Activated CD4-positive, alpha-beta T cell treated with anti-CD3 and anti-CD28 coated beads, Interleukin-2, Interleukin-4, amounts not matched to agents 100 ng/mL and 50 ng/mL, durations not matched to agents 16 hours and 8 hours (primary cell): ENCODE data around the gene HDDC2.

Experiments
- DNase-seq: peaks from one replicate; pipeline ENCODE4 v3.0.0-alpha.2; 2020; ENCODE audit warnings: low spot score

The HDDC2 gene, protein sequence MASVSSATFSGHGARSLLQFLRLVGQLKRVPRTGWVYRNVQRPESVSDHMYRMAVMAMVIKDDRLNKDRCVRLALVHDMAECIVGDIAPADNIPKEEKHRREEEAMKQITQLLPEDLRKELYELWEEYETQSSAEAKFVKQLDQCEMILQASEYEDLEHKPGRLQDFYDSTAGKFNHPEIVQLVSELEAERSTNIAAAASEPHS

DNA sequence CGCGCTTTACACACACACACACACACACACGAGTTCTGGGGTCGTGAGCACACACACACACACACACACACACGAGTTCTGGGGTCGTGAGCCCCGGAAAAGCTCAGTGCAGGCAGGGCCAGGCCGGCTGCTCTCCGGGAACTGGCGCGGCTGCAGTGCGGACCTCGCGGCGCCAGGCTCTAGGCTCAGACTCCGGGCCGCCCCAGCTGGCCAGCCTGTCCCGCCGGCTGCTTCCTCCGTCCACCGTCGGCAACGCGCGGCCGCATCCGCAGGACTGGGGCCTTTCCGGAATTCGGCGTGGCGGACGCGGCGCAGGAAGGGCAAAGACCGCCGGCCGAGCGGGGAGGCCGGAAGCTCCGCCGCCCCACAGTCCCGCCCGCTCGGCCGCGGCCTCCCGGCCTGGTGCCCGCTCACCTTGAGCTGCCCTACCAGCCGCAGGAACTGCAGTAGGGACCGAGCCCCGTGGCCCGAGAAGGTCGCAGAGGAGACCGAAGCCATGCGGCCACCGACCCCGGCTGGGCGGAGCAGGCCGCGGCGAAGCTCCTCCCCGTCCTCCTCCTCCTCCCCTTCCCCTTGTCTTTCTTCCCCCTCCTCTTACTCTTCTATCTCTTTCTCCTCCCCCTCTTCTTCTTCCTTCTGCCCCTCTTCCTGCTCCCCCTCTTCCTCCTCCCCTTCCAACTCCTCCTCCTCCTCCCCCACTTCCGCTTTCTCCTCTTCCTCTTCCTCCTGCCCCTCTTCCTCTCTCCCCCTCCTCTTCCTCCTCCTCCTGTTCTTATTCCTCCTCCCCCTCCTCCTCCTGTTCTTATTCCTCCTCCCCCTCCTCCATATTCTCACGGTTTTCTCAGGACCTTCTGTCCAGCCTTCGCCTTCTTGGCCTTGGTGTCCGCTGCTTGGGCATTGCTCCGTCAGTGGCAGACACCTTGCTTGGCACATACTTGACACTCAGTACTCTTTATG lies at the start of gene HDDC2:
HDDC2 (minus strand) TSS at position 533 of the 957 bp plus-strand sequence; CDS start at position 498, 35 bp downstream.
- DNase-seq: peak; percentile 39

DNA sequence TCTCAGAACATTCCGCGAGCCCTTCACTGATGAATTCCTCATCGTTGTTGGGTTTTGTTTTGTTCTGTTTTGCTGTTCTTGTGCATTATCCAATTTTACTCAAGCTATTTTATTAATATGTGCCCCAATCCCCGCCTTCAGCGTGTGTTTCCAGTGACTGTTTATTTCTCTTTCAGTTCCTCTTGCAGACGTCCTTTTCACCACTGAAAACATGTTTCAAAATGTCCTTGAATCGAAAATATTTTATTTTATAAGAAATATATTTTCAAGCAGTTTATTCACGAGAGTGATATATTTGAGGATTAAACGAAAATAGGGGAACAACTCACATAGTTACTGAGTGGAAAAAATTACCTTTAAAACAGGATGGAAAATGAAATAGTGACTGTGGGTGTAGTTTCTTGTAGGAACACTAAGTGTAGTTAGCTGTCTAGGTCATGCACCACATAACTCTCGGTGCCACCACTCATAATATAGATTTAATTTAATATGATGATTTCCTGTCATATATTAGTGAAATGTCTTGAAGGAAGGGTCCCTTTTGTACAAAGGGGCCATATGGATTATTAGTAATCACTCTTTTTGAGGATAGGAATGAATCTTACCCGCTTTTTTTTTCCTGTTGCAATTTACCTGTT lies 45.3 kb upstream of the HDDC2 start:
- DNase-seq: no peak

DNA sequence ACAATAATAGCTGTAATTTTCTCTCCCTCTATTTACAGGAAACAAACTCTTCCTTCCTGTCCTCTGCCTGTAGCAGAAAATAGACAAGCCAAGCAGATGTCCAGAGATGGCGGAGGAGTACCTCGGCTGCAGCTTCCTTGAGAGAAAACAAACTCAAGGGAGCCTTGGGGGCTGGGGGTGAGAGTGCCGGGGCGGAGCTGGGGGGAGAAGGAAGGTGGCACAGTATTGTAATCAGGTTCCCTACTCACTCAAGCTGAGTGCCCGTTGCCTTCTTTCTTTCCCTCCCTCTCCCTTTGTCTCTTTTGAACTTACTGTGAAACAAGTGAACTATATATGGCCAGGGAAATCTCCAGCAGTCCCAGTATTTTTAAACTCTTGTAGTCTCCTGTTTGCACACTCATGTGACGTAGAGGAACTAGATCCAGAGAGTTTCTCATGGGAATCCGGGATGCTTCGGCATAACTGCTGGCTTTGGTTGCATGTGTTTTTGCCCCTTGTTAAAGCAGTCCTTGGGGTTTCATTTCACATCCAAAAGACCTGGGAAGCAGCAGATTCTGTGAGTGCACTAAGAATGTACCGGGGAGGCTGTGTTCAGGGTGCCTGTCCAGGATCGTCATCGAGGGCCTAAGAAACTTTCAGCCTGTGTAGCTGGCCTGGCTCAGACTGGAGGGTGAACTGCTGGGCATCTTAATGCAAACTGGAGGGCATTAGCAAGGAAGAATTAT lies 44.6 kb upstream of the HDDC2 start:
- no peak for DNase-seq

DNA sequence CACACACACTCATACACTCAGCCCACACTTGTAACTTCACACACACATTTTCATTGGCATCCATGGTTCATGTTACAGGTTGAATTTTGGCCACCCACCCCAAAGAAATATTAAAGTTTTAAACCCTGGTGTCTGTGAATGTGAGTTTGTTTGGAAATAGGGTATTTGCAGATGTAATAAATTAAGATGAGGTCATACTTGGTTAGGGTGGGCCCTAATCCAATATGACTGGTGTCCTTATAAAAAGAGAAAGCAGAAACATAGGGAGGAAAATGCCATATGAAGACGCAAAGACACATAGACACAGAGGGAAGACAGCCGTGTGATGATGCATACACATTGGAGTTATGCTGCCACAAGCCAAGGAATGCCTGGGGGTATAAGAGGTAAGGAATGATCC lies 39.7 kb upstream of the HDDC2 start:
- no peak for DNase-seq

DNA sequence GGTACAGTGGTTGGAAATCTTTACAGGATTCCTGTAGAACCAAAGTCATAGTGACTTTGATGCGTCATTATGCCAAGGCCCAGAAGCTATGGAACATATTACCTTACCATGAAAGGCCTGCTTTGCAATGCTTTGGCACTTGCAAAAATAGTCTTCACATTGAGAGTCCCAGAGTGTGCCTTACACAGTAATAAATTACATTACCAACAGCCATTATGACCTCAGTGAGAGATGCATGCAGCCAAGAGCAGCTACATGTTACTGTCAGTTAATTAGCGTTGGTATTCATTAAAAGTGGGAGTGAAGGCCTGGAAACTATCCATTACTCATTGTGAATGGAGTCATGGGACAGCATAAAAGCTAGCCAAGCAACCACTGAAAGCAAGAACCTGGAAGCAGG lies 39.2 kb upstream of the HDDC2 start:
- no peak for DNase-seq

DNA sequence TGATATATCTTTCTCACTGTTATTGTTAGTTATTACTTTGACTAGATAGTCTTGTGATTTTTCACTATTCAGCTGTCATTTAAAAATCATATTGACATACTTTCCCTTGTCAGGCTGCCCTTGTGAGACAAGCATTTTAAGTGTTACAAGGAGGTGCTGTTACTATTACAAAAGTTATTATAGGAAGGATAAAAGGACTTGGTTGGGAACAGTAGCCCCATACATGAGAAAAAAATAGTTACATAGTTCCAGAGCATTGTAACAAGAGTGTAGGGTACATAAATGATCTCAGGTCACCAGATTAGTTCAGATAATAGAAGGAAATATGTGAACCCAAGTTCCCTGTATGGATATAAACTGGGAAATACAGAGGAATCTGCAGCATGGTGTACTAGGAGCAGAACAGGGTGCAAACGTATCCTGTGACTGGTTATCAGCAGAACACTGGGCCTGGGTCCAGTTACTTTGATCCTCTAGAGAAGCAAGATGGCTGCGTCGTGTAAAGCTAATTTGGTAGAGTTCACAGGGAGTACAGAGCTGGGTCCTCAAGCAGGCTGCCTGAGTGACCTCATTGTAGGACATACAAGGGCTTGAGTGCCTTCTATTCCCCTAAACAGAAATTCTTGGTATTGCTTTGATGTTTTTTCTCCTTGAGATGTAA lies 38.5 kb upstream of the HDDC2 start:
- DNase-seq: no peak

DNA sequence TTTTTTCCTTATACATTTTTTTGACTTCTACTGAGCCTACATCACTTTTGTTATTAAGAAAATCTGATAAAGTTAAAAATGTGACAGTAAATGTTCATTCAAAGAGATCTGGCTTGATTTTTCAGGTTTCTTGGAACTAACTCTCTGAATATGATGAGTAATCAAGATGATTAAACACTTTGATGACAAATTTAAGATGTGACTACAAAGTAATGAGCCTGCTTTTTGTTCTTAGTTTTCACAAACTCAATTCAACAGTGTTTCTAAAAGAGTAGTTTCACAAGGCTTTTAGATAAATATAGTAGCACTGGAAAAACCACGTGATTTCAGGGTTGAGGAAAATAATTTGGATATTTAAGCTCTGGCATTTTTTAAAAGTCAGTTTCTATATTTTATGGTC lies 37.9 kb upstream of the HDDC2 start:
- DNase-seq: no peak

DNA sequence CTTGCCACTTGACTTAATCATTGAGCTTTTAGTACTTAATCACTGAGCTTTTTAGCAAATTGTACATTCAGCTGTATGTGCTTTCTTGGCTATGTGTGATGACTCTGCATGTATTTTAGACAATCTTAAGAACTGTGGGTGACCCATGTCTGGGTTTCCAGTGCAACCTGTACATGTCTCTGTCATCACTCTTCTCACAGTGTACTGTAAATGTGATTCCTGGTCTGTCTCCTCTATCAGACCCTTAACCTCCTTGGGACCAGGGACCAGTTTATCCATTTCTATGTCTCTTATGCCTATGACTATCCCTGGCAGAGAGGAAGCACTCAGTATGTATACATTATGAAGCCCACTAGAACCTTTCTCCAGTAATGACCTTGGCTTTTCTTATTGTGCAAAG lies 36.6 kb upstream of the HDDC2 start:
- no peak for DNase-seq

DNA sequence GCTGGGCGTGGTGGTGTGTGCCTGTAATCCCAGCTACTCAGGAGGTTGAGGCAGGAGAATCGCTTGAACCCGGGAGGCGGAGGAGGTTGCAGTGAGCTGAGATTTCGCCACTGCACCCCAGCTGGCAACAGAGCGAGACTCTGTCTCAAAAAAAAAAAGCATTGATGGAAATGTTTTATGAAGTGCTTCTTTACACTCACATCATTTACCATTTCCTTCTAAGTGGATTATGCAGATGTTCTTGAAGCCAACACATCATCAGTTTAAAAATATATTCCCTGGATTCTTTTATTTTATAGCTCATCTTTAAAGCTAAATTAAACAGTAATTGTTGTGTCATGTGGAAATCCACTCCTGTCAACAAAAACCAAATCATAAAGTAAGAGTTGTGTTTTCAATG lies 35.9 kb upstream of the HDDC2 start:
- no peak for DNase-seq

DNA sequence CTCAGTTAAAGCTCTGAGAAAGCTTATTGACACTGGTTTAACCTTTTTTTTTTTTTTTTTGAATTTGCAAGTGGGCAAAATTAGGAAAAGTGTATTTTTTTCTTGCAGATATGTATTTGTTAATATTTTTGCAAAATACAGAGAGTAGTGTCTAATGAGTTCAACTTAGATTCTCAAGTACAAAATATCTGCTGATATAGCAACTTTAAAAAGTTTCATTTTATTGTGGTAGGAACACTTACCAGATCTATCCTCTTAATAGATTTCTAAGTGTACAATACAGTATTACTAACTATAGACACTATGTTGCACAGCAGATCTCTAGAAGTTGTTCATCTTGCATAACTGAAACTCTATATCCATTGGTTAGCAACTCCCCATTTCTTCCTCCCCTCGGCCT lies 30.9 kb upstream of the HDDC2 start:
- no peak for DNase-seq

DNA sequence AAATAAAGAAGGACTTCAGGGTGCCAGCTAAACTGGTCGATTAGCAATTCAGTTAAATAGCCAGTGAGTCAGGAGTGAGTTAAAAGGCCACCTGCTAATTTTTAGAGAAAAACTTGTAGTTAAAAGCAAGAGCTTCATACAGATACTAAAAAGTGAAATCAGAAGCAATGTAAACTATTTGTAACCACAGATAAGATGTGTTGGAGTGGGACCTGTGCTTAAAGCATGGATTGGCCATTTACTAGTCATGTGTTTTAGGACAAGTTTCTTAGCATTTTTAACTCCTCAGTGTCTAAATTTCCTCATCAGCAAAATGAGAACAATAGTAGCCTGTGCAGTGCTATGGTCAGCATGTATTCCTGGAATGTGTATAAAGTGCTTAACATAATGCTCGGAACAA lies 23.8 kb upstream of the HDDC2 start:
- DNase-seq: no peak

DNA sequence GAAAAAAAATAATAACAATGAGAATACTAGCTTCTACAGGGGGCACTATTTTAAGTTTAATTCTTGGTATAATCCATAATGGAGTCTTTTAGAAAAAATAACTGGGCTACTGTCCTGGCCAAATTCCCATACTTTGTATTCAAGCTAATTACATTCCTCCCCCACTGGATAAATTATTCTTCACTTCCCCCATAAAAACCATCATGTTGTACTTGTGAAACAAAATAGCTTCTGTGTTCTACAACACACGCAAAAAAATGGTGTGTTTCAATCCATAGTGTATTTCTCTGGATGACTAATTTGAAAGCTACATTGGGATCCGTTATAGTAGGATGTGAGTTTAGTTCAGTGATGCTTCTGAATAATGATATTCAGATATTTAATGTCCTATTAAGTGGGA lies 21.6 kb upstream of the HDDC2 start:
- no peak for DNase-seq

DNA sequence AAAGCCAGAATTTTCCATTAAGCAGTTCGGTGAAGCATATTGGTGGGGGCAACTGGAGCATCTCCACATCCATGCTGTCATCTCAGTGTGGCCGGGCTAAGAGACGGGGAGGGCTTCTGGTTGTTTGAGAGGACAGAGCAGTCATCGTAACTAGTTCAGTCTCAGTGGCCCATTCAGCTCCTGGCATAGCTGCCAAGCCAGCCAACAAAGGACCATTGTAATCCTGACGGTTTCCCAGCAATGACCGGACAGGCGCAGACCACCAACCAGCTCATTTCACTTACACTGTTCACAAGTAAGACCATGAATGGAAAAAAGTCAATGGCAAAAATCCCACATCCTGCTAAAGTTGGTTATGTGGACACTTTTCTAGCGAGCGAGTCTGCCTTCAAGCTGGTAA lies 14.9 kb upstream of the HDDC2 start:
- no peak for DNase-seq

DNA sequence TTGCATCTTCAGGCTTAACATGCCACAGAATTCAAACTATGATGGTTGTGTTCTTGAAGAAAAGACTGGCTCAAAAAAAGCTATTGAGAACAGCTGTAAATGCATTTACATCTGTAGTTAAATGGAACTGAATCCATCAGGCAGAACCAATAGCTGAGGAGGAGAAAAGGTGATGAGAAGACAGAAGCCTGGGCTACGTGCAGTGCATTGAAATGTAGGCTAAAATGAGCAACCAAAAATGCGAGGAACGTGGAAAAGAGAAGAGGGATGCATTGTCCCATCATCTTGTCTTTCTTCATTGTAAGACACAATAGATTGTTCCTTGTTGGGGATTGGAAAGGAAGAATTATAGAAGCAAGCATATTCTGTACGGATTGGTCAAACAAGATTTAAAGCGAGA lies 13.8 kb upstream of the HDDC2 start:
- no peak for DNase-seq

DNA sequence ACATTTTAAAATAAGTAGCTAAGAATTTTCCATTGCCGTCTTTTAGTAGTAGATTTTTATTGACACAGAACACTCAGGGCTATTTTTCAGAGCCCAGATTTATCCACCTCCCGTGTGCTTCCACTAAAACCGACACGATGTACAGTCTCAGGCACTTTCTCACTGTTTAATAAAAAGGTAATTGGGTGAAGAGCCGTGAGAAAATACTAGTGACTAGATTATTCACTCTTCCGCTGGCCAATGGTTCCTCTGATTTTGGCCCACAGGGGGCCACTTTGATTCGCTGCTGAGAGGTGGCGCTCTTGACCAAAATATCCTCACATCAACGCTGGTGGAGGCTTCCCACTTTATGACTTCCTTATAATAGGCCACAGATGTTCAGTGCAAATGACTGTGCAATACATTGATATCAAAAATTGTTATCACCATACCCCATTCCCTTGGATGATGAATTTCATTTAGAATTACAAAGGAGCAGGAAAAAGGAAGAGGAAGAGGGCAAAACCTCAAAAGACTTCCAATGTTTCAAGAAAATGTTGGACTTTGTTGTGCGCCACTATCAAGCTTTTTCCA lies 12.3 kb upstream of the HDDC2 start:
- DNase-seq: peak; percentile 39

DNA sequence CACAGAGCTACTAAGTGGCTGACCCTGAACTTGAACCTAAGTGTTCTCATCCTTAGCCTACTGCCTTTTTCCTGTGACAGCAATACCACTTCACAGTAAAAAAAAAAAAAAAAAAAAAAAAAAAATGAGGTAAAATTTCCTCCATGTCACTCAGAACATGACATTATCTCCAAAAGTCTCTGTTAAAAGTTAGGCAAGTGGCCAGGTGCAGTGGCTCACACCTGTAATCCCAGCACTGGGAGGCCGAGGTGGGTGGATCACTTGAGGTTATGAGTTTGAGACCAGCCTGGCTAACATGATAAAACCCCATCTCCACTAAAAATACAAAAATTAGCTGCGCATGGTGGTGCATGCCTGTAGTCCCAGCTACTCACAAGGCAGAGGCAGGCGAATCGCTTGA lies 11.2 kb upstream of the HDDC2 start:
- DNase-seq: no peak

DNA sequence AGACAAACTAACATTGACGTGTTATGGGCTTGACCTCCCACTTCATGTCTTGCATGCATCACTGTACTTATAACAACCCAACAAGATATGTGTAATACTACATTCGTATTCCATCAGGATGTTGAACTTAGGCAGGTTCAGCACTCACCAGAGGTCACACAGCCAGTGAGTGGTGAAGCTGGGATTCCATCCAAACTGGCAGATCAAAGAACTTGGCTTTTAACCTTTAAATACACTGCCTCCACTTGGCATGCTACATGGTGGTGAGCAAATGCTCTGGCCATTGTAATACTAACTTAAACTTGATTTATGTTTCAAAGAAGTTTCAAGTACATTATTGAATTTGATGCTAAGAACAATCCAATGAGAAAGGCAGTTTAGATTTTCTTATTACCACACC lies 10.7 kb upstream of the HDDC2 start:
- DNase-seq: no peak

DNA sequence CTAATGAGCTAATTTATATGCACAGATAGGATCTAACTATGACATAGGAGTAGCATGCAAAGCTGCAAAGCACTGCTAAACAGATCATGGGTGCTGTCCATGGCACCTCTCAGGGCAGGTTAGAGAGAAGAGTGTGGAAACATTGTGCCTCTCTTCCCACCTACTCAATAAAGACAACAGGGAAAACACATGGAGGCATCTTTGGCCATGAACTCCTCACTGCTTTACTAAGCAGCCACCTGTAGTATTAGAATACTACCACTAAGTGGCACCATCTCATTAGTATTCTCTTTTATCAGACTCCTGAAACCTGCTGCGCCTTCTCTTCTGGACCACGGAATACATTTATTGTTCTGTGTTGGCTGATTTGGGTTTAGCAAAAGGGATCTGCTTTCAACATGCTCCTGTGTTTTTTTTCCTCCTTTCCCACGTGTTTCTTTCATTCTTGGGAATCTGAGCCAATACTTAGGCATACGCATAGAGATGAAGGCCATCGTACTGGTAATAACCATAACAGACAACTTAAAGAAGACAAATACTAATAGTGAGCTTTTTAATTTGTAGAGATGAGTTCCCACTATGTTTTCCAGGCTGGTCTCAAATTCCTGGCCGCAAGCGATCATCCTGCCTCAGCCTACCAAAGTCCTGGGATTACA lies 9.4 kb upstream of the HDDC2 start:
- DNase-seq: peak; percentile 55

DNA sequence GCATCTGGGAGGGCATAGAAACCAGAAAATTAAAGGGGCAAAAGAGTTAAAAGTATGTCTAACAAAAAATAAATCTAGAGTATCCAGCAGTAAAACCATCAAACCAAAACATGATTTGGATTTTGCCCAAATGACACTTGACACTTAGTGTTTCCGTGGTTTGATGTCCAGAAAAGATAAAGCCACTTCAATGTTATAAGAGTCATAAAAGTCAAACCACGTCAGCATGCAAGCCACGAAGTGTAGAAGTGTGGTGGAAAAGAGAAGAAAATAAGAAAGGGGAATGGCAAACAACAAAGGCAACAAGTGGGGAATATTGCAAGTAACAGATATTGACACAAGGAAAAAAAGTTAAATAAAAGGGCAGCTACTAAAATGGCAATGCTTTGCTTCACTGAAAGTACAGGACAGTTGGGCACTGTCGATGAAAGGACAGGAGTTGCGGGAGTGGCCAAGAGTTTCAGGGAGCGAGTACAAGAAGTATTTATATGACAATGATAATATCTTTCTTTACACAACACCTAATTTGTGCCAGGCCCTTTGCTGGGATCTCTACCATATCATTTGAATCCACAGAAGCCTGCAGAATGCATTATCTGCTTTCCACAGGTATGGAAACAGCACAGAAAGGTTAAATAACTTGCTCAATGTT lies 6.3 kb upstream of the HDDC2 start:
- DNase-seq: peak; percentile 25

DNA sequence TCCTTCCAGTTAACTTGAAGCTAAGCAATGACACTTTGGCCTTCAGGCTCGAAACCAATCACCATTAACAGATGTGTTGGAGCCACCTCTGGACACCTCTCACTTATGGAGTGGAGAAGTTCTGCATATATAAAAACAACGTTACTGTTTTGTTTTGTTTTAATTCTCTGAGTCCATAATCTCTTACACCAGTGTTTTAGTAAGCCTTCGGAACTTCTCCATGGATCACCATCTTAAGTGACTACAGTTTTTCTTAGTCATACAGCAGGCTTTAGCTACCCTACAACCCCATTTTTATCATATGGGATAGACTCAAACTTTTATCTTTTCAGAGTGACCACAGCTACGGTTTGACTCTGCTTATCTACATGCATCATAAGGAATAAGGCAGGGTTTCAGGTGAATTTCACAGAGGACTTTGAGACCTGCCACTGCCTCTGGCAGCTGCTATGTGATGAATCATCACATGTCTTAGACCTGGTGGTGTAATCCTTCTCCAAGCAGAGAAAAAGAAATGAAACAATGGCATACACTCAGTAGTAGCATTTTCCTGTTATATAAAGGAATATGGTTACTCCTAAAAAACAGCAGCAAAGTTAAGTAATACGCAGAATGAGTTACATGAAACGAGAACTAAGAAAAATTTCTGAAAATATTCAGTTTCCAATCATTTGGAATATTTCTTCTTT lies 5.5 kb upstream of the HDDC2 start:
- DNase-seq: no peak
